Liver (tissue), 3 donors: ENCODE results near the gene DBN1.

Experiments used
- HNF4G ChIP-seq: IDR thresholded peaks from 2 replicates; pipeline ENCODE4 v1.6.1; 2016; ENCODE audit warnings: antibody characterized with exemption
- RAD21 ChIP-seq, 2 donors: IDR thresholded peaks; 2 replicates each; pipeline ENCODE4 v1.6.1; 2016; ENCODE audit warnings: antibody characterized with exemption in 2 of 2, mild to moderate bottlenecking in 2 of 2
- RXRA ChIP-seq, 2 donors: IDR thresholded peaks; 2 replicates each; pipeline ENCODE4 v1.6.1; 2017 to 2018; ENCODE audit warnings: antibody characterized with exemption in 2 of 2, mild to moderate bottlenecking in 1 of 2
- TAF1 ChIP-seq: conservative IDR thresholded peaks from 2 replicates; pipeline ENCODE4 v1.6.1; 2016; ENCODE audit warnings: antibody characterized with exemption, mild to moderate bottlenecking
- YY1 ChIP-seq: IDR thresholded peaks from 2 replicates; pipeline ENCODE4 v1.6.1; 2016; ENCODE audit warnings: antibody characterized with exemption, mild to moderate bottlenecking
- TF ChIP-seq, protein P1 (sequence below): IDR thresholded peaks from 2 replicates; pipeline ENCODE4 v1.6.1; 2016; ENCODE audit warnings: antibody characterized with exemption
- TF ChIP-seq, protein P2 (sequence below): IDR thresholded peaks from 2 replicates; pipeline ENCODE4 v1.6.1; 2016; ENCODE audit warnings: antibody characterized with exemption, mild to moderate bottlenecking
- TF ChIP-seq, protein P3 (sequence below): fragments of 150-350 bp; IDR thresholded peaks from 2 replicates; pipeline ENCODE4 v1.5.1; 2017; ENCODE audit warnings: improper control_type of control experiment, low read depth, low read length; ENCODE audit not compliant: missing input control
- TF ChIP-seq, protein P4 (sequence below): IDR thresholded peaks from 2 replicates; pipeline ENCODE4 v1.6.1; 2016; ENCODE audit warnings: antibody characterized with exemption
- TF ChIP-seq, protein P5 (sequence below): IDR thresholded peaks from 2 replicates; pipeline ENCODE4 v1.6.1; 2016; ENCODE audit warnings: antibody characterized with exemption
- donor health status: healthy.
- donor health status: healthy.

DNA sequence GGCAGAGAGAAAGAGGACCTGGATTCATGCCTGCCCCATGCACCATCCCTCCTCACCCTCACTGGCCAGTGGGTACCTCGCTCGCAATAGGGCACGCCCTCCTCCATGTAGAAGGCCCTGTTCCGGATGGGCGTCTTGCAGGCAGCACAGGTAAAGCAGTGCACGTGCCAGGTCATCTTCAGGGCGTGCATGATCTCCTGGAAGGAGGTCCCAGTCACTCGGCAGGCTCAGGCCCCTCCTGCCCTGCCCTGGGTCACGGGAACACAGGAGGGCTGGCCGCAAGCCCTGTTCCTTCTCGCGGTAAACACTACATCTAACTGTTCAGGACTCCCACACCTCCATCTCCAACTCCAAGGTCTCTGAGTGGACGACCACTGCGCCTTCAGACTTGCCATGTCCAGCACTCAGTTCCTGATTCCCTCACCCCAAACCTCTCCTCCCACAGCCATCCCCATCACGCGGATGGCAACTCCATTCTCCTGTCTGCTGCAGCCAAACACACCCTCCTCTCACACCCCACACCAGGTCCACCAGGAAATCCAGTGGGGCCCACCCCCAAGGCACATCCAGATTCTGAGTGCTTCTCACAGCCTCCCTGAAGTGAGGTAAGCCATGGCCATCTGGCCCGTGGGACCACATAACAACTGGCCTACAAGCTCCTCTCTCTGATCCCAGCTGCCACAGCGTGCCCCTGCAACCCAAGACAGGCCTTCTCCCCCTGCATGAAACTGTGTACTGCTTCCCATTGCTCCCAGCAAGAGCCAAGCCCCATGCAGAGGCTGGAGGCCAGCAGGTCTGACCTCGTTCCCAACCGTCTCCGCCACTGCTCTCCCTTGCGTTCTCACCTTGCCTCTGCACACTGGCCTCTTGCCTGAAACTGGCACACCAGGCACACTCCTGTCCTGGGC lies 10.8 kb upstream of the DBN1 start:
- TF ChIP-seq, protein P1, sequence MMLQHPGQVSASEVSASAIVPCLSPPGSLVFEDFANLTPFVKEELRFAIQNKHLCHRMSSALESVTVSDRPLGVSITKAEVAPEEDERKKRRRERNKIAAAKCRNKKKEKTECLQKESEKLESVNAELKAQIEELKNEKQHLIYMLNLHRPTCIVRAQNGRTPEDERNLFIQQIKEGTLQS, result no peak
- TF ChIP-seq, protein P2, sequence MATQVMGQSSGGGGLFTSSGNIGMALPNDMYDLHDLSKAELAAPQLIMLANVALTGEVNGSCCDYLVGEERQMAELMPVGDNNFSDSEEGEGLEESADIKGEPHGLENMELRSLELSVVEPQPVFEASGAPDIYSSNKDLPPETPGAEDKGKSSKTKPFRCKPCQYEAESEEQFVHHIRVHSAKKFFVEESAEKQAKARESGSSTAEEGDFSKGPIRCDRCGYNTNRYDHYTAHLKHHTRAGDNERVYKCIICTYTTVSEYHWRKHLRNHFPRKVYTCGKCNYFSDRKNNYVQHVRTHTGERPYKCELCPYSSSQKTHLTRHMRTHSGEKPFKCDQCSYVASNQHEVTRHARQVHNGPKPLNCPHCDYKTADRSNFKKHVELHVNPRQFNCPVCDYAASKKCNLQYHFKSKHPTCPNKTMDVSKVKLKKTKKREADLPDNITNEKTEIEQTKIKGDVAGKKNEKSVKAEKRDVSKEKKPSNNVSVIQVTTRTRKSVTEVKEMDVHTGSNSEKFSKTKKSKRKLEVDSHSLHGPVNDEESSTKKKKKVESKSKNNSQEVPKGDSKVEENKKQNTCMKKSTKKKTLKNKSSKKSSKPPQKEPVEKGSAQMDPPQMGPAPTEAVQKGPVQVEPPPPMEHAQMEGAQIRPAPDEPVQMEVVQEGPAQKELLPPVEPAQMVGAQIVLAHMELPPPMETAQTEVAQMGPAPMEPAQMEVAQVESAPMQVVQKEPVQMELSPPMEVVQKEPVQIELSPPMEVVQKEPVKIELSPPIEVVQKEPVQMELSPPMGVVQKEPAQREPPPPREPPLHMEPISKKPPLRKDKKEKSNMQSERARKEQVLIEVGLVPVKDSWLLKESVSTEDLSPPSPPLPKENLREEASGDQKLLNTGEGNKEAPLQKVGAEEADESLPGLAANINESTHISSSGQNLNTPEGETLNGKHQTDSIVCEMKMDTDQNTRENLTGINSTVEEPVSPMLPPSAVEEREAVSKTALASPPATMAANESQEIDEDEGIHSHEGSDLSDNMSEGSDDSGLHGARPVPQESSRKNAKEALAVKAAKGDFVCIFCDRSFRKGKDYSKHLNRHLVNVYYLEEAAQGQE, result no peak
- TF ChIP-seq, protein P3, sequence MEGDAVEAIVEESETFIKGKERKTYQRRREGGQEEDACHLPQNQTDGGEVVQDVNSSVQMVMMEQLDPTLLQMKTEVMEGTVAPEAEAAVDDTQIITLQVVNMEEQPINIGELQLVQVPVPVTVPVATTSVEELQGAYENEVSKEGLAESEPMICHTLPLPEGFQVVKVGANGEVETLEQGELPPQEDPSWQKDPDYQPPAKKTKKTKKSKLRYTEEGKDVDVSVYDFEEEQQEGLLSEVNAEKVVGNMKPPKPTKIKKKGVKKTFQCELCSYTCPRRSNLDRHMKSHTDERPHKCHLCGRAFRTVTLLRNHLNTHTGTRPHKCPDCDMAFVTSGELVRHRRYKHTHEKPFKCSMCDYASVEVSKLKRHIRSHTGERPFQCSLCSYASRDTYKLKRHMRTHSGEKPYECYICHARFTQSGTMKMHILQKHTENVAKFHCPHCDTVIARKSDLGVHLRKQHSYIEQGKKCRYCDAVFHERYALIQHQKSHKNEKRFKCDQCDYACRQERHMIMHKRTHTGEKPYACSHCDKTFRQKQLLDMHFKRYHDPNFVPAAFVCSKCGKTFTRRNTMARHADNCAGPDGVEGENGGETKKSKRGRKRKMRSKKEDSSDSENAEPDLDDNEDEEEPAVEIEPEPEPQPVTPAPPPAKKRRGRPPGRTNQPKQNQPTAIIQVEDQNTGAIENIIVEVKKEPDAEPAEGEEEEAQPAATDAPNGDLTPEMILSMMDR, result no peak
- no peak for TF ChIP-seq RXRA (IDR thresholded peaks at IDR 0.05)
- TF ChIP-seq, protein P4, sequence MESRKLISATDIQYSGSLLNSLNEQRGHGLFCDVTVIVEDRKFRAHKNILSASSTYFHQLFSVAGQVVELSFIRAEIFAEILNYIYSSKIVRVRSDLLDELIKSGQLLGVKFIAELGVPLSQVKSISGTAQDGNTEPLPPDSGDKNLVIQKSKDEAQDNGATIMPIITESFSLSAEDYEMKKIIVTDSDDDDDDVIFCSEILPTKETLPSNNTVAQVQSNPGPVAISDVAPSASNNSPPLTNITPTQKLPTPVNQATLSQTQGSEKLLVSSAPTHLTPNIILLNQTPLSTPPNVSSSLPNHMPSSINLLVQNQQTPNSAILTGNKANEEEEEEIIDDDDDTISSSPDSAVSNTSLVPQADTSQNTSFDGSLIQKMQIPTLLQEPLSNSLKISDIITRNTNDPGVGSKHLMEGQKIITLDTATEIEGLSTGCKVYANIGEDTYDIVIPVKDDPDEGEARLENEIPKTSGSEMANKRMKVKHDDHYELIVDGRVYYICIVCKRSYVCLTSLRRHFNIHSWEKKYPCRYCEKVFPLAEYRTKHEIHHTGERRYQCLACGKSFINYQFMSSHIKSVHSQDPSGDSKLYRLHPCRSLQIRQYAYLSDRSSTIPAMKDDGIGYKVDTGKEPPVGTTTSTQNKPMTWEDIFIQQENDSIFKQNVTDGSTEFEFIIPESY, result no peak
- TF ChIP-seq, protein P5, sequence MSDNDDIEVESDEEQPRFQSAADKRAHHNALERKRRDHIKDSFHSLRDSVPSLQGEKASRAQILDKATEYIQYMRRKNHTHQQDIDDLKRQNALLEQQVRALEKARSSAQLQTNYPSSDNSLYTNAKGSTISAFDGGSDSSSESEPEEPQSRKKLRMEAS, result no peak
- TF ChIP-seq TAF1, result no peak
- TF ChIP-seq RAD21 (IDR thresholded peaks at IDR 0.05), result no peak
- no peak for TF ChIP-seq HNF4G
- TF ChIP-seq YY1, result no peak
